Mucosa of descending colon (tissue), 3 donors: ENCODE results near the gene NCOA6. TPM values are rescaled to one million over a fixed set of nuclear protein-coding genes. Genes with fewer than 3 reads are reported as not detected.

Experiments used
- ATAC-seq: fragments of 200-7000 bp; cut with Tn5 transposase; one replicate; pipeline ENCODE4 v1.9.1; 2020; ENCODE audit warnings: mild to moderate bottlenecking, moderate library complexity
- DNase-seq, 3 donors: peaks; one replicate each; pipeline ENCODE4 v3.0.0-alpha.2; 2020
- H3K36me3 ChIP-seq: fragments of 200-600 bp; one replicate; pipeline ENCODE4 v1.8.0; 2021; ENCODE audit warnings: low read depth, mild to moderate bottlenecking
- H3K4me1 ChIP-seq: fragments of 200-600 bp; one replicate; pipeline ENCODE4 v1.8.0; 2021; ENCODE audit warnings: low read depth, mild to moderate bottlenecking
- H3K4me3 ChIP-seq: fragments of 200-600 bp; one replicate; pipeline ENCODE4 v1.8.0; 2021; ENCODE audit warnings: mild to moderate bottlenecking
- H3K9me3 ChIP-seq: fragments of 200-600 bp; one replicate; pipeline ENCODE4 v1.8.0; 2021; ENCODE audit warnings: mild to moderate bottlenecking
- CTCF ChIP-seq: fragments of 200-600 bp; IDR thresholded peaks from one replicate; pipeline ENCODE4 v1.8.0; 2022; ENCODE audit warnings: antibody characterized with exemption, mild to moderate bottlenecking
- intact Hi-C, 2 donors: fragments of 100-400 bp; cut with DNase I in 1 of 2; cut with micrococcal nuclease in 1 of 2; formaldehyde crosslinking; loops; one replicate each; pipeline versions ENCODE4 v1.11.0 to v1.11.1; 2022; cut with DNase I, micrococcal nuclease
- total RNA-seq, 3 donors: library from RNA; stranded (reverse); fragmentation: NEBNext Ultra II Directional in 2 of 3; extraction: Animal tissue kit (Norgen Biotek cat#: 25700) in 2 of 3; gene quantifications; one replicate each; pipeline versions ENCODE4 v1.2.1 to v1.2.4, GENCODE V29; 2021 to 2023
- donor health status: DM: no; HTN: no; CAD: no; lungs with moderate emphysema.
- donor health status: DM: no; HTN: no; CAD: no.
- donor health status: DM: no; HTN: yes; CAD: no.

Gene NCOA6
- total RNA-seq, 3 donors from 2014 or later = 37.8 to 47.5 (median 44.3) TPM

GRCh38 chr20:34829191-34829590, 3.7 kb upstream of the NCOA6 start:
- no peak for TF ChIP-seq CTCF
- H3K4me1 ChIP-seq = peaks cover 8% of the 10 kb centered on the region
- no peak overlapping the region for H3K4me3 ChIP-seq
- intact Hi-C loops = no loop called here
- DNase-seq (no peak), ATAC-seq (no peak)
- H3K36me3 ChIP-seq = no peaks in the 10 kb centered on the region
- no peaks in the 10 kb centered on the region for H3K9me3 ChIP-seq

GRCh38 chr20:34824806-34825529, 483 bp downstream of the NCOA6 start:
- DNase-seq (peak; percentile 64 to 80 (median 75)), ATAC-seq (peak; percentile 78)
- no peak for TF ChIP-seq CTCF
- Histone ChIP-seq H3K4me1 (peaks cover 35% of the 10 kb centered on the region), H3K9me3 (no peaks in the 10 kb centered on the region), H3K36me3 (no peaks in the 10 kb centered on the region), H3K4me3 (peak overlapping the region; percentile 96)
- intact Hi-C loops = no loop called here

- Histone ChIP-seq H3K9me3 (no peaks in the 10 kb centered on the region), H3K4me1 (peaks cover 36% of the 10 kb centered on the region)
- peak; percentile 80 to 94 (median 80) for DNase-seq
Observed at GRCh38 chr20:34824452-34824805, 1.0 kb downstream of the NCOA6 start.

GRCh38 chr20:34824026-34824425, 1.4 kb downstream of the NCOA6 start:
- peak overlapping the region; percentile 96 for H3K4me3 ChIP-seq
- no peak for ATAC-seq
- no peak for TF ChIP-seq CTCF
- H3K9me3 ChIP-seq = no peaks in the 10 kb centered on the region
- peaks cover 36% of the 10 kb centered on the region for H3K4me1 ChIP-seq
- intact Hi-C loops = no loop called here
- H3K36me3 ChIP-seq = no peaks in the 10 kb centered on the region
- no peak for DNase-seq

More at GRCh38 chr20:34824452-34824805, 1.0 kb downstream of the NCOA6 start:
- Histone ChIP-seq H3K36me3 (no peaks in the 10 kb centered on the region), H3K4me3 (peak overlapping the region; percentile 96)
- intact Hi-C loops = no loop called here
- TF ChIP-seq CTCF = no peak
- ATAC-seq = peak; percentile 91

GRCh38 chr20:34820805-34821578, 4.5 kb downstream of the NCOA6 start:
- Histone ChIP-seq H3K9me3 (no peaks in the 10 kb centered on the region), H3K36me3 (no peaks in the 10 kb centered on the region), H3K4me1 (peaks cover 39% of the 10 kb centered on the region), H3K4me3 (no peak overlapping the region)
- intact Hi-C loops = no loop called here
- no peak for ATAC-seq
- no peak for TF ChIP-seq CTCF
- no peak for DNase-seq
